Epithelial cell of esophagus (primary cell): Measurements from ENCODE around the gene CDH4.
A peak's percentile ranks its signal among the peaks of the same experiment; 100 is the strongest.

Experiments used
- DNase-seq: peaks from one replicate; pipeline ENCODE4 v3.0.0; 2010; ENCODE audit warnings: low read depth
- H3K4me3 ChIP-seq: 2 replicates; pipeline ENCODE4 v1.5.1; 2011; ENCODE audit warnings: mild to moderate bottlenecking, low read length, control low read depth
- TF ChIP-seq, protein P1 (sequence below): IDR thresholded peaks from 2 replicates; pipeline ENCODE4 v1.5.1; 2011; ENCODE audit warnings: low read depth, mild to moderate bottlenecking, low read length, control low read depth, inconsistent platforms; ENCODE audit not compliant: insufficient read depth; ENCODE audit errors: missing control alignments

CDH4 gene

DNA sequence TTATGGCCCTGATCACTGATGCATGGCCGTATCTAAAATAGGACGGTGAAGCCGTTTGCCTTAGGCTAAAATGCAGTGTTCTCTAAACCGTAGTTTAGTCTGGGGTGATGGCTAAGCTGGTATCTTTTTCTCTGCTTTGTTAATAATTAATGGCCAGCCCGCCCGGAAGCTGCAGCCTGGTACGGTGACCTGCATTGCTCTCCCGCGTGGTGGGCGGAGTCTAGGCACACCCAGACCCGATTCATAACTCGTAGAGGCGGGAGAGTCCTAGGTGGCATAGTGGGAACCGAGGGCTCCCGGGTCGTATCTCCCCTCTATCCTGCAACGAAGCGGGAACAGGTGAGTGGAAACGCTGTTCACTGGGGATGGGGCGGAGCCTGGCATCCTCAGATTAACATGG lies 5.5 kb downstream of the CDH4 start:
- TF ChIP-seq, protein P1, sequence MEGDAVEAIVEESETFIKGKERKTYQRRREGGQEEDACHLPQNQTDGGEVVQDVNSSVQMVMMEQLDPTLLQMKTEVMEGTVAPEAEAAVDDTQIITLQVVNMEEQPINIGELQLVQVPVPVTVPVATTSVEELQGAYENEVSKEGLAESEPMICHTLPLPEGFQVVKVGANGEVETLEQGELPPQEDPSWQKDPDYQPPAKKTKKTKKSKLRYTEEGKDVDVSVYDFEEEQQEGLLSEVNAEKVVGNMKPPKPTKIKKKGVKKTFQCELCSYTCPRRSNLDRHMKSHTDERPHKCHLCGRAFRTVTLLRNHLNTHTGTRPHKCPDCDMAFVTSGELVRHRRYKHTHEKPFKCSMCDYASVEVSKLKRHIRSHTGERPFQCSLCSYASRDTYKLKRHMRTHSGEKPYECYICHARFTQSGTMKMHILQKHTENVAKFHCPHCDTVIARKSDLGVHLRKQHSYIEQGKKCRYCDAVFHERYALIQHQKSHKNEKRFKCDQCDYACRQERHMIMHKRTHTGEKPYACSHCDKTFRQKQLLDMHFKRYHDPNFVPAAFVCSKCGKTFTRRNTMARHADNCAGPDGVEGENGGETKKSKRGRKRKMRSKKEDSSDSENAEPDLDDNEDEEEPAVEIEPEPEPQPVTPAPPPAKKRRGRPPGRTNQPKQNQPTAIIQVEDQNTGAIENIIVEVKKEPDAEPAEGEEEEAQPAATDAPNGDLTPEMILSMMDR = no peak
- no peak overlapping the region for H3K4me3 ChIP-seq
- no peak for DNase-seq

- DNase-seq = no peak
- TF ChIP-seq, protein P1 = no peak
- H3K4me3 ChIP-seq = no peak overlapping the region
Measured at GRCh38 chr20:61259741-61260140, 7.7 kb downstream of the CDH4 start.

GRCh38 chr20:61260905-61261304 lies 8.8 kb downstream of the CDH4 start:
- no peak overlapping the region for H3K4me3 ChIP-seq
- TF ChIP-seq, protein P1 = peak; percentile 44
- peak; percentile 24 for DNase-seq

- TF ChIP-seq, protein P1 = no peak
- H3K4me3 ChIP-seq = no peak overlapping the region
- DNase-seq = no peak
Measured at GRCh38 chr20:61262036-61262435, 10.0 kb downstream of the CDH4 start.

GRCh38 chr20:61262514-61262913 lies 10.5 kb downstream of the CDH4 start:
- DNase-seq = no peak
- TF ChIP-seq, protein P1 = no peak
- no peak overlapping the region for H3K4me3 ChIP-seq

DNA sequence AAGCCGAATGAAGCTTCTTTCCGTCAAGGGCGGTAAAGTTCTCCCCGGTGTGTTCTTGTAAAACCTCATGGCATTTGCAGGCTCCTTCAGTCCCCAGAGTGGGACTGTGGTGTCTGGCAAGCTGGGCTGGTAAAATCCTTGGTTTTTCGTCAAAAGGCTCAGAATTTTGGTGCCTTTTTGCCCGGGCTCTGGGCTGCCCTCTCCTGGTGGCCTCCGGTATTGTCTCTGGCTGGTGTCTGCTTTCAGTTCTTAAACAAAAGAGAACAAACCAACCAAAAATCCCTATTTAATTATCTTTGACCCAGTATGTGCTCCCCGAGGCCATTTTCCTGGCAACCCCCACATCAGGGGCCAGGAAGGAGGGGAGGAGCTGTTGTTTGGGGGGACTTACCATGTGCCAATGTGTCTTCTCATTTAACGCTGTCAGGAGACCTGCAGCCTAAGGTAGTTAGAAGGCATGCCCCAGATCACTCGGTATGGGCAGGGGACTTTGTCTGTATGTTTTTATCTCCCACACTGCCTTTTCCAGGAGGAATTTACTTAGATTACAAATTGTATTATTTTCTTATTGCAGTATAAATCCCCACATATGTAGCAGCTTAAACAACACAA lies 11.1 kb downstream of the CDH4 start:
- DNase-seq = peak; percentile 19
- H3K4me3 ChIP-seq = no peak overlapping the region
- TF ChIP-seq, protein P1 = peak; percentile 90

- no peak for DNase-seq
- TF ChIP-seq, protein P1 = no peak
Measured at GRCh38 chr20:61263938-61264337, 11.9 kb downstream of the CDH4 start.

More at GRCh38 chr20:61263938-61264337, 11.9 kb downstream of the CDH4 start:
- H3K4me3 ChIP-seq = no peak overlapping the region
